DMS 273 (cell line): ENCODE measurements around the gene ERGIC3.
"Not testable (repeated sequence)": the region's sequence is repeated elsewhere in the genome, so short reads cannot be mapped to it uniquely, and the experiment has no call there.

Source experiments
- DNase-seq: peaks from one replicate; lab custom pipeline; 2025; ENCODE audit not compliant: unreplicated experiment; lab: John Stamatoyannopoulos, UW

Gene ERGIC3

GRCh38 chr20:35517767-35518166, 24.1 kb upstream of the ERGIC3 start:
- not testable (repeated sequence) for DNase-seq

- no peak for DNase-seq
These were observed 22.9 kb upstream of the ERGIC3 start for GRCh38 chr20:35518955-35519354.

DNA sequence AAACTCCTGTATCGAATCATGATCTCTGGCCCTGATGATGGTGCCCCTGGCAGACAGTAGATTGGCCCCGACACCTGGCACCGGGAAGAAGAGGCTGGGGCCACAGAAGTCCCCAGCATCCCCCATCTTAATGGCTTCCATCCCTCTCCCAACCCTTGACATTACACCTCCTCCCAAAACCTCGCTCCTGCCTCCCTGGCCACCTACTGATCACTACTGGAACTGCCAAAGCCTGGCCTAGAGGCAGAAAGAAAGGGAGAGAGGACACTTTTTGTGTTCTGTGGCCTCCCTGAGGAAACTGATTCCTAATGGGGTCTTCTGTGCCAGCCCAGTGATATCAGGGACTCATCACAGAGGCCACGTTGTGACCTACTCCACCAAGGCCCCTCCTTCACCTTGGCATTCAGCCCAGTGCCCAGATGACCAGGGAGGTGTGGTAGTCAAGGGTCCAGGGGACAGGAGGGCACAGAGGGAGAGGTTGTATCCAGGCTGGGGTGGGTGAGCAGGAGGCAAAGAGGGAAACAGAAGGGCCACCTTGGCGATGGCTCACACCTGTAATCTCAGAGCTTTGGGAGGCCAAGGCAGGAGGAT, 18.5 kb upstream of the ERGIC3 start:
- DNase-seq = peak; percentile 66

- no peak for DNase-seq
These were observed 16.2 kb upstream of the ERGIC3 start for GRCh38 chr20:35525639-35526038.

- no peak for DNase-seq
These were observed 14.6 kb upstream of the ERGIC3 start for GRCh38 chr20:35527122-35527769.

- DNase-seq = no peak
These were observed 12.3 kb upstream of the ERGIC3 start, which contains the start of gene C20orf173 for GRCh38 chr20:35529552-35529951. Gene C20orf173 (minus strand): TSS chr20:35529652. CDS start chr20:35529373, 279 bp downstream.

DNA sequence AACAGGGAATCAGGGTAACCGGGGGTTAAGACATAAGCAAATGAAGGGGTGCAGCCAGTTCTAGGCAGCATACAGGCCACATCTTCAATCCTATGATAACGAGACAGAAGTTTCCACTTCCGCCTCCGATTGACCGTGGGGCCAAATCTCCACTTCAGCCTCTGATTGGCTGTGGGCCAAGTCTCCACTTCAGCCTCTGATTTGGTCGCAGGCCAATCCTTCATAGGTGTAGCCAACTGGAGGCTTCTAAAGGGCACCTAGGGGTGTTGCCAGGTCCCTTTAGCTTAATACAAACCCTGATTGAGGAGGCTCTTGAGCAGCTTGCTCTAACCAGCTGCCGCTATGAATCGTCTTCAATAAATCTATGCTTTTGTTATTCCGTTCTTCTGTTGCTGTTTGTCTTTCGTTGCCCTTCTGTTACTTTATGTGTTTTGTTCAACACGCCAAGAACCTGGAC, 2.1 kb upstream of the ERGIC3 start:
- peak; percentile 89 for DNase-seq

GRCh38 chr20:35541118-35541782, 628 bp upstream of the ERGIC3 start:
- DNase-seq = no peak

DNA sequence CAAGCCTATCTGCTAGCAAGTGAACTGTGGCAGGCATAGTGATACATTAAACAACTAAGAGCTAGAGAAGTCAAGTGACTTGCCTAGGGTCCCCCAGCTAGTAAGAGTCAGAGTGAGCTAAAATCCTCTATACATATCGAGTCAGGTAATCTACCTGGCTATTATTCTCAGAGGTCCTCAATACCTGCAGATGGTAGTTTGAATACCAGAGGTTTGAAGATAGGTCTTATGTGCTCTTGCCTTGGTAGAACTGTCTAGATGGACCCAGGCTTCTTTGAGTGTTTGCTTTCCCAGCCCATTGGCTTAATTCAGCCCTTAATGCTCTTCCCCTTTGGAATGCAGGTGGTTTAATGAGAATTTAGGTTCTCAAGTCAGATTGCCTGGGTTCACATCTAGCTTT, 1.1 kb downstream of the ERGIC3 start:
- no peak for DNase-seq

DNA sequence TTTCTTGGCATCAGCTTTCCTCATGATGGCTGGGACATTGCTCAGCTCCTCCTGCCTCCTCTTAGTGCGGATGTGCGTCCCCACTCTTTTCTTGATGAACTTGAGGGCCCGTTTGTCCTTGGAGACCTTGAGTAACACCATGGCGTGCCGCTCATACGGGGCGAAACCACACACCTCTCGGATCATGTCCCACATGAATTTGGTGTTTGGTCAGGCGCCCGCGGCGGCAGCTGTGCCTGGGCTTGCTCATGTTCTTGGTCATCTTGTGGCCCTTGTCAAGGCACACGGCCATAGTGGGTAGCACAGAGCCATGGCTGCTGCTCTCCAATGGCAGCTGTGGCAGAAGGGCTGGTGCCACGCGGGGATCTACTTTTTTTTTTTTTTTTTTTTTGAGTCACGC, 2.6 kb downstream of the ERGIC3 start:
- no peak for DNase-seq

DNA sequence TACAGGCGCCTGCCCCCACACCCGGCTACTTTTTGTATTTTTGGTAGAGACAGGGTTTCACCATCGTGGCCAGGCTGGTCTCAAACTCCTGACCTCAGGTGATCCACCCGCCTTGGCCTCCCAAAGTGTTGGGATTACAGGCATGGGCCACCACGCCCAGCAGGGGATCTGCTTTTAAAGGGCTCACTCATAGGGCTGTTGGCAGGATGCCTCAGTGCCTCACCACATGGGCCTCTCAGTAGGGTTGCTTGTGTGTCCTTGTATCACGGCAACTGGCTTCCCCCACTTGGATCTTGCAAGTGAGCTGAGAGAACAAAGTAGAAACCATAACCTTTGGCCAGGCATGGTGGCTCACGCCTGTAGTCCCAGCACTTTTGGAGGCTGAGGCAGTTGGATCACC, 3.1 kb downstream of the ERGIC3 start:
- peak; percentile 22 for DNase-seq

DNA sequence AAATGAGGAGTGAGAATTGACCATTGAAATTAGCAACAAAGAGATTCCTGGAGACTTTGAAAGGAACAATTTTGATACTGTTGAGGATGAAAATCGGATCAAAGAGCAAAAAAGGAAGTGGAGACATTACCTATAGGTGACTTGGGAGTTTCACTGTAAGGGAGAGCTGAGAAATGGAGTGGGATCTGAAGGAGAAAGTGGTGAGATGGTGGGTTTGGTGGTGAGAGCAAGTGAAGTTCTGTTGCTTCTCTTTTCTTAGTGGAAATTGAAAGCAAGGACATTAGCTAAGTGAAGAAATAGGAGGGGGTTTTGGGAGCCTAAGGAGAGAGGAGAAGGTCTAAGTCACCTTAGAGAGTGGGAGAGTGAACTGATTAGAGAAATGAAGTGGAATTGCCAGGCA, 4.2 kb downstream of the ERGIC3 start:
- DNase-seq = no peak

GRCh38 chr20:35547329-35547728, 5.5 kb downstream of the ERGIC3 start:
- DNase-seq = peak; percentile 34

DNA sequence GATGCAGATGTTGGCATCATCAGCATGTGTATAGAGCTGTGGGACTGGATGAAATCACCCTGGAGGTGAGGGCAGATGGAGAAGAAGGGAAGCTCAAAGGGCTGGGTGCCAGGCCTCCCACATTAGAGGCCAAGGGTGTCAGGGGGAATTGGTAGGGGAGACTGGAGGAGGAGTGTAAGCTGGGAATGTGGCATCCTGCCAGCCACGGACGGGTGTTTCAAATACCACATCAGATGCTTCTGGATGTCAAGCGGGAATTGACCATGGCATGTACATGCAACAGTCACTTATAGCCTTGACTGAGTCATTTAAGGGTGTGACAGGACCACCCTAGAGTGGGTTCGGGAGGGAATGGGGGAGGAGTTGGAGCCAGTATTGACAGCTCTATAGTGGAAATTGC, 9.6 kb downstream of the ERGIC3 start:
- DNase-seq = no peak

DNA sequence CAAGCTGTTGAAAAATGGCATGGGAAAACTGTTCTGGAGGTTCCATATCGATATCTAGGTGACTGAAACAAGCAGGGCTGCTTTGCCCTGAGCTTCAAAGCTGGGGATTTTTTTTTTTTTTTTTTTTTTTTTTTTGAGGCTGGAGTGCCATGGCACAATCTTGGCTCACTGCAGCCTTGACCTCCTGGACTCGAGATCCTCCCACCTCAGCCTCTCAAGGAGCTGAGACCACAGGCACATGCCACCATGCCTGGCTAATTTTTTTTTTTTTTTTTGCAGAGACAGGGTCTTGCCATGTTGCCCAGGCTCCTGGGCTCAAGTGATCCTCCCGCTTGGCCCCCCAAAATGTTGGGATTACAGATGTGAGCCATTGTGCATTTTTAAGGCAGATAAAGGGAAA, 11.0 kb downstream of the ERGIC3 start:
- no peak for DNase-seq

GRCh38 chr20:35555461-35555860, 13.6 kb downstream of the ERGIC3 start:
- peak; percentile 15 for DNase-seq

- DNase-seq = no peak
These were observed 14.2 kb downstream of the ERGIC3 start for GRCh38 chr20:35555951-35556645.

- DNase-seq = no peak
These were observed 15.0 kb downstream of the ERGIC3 start for GRCh38 chr20:35556871-35557270.

- DNase-seq = no peak
These were observed 16.6 kb downstream of the ERGIC3 start for GRCh38 chr20:35558451-35558850.

DNA sequence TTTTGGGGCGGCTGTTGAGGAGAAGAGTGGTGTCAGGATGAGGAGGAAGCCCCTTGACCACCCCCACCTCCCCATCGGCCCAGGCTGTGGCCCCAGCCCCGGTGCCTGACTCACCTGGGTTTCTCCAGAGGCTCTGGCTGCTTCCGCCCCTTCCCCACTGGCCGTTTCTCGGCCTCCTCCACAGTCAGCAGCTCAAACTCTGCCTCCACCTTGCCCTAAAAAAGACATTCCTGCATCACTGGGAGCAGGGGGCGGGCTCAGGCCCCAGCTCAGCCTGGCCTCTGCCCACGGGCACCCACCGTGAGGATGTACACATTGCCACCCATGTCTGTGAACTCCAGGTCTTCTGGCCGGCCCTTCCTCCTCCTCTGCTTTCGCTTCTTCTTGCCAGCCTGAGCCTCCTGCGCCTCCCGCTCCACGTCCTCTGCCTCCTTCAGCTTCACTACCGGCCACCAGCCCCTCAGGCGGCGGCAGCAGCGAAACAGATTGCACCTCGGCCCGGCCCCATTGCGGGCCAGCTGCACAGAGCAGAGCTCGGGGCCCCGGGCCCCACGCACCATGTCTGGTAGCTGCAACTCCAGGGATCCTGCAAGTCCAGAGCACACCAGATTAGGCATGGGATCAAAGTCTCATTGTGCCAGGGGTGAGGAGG, 17.3 kb downstream of the ERGIC3 start:
- no peak for DNase-seq

DNA sequence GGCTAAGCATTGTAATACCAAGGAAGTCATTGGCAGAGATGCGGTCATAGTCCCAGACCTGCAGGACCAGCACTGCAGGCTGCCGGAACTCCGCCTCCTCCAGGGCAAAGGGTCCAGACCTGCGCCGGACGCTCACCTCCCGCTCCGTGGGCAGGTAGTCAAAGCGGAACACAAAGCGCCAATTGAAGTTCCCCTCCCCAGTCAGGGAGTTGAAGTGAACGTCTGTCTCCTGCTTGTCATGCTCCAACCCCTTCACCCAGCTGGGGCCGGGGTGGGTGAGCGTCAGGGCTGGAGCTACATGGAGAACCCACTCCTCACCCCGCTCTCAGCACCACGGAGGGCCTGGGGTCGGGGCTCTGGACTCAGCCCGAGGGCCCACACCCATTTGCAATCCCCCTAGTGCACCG, 18.2 kb downstream of the ERGIC3 start:
- DNase-seq = no peak
